ENCODE measurements around the gene DYNC2H1.

DNA sequence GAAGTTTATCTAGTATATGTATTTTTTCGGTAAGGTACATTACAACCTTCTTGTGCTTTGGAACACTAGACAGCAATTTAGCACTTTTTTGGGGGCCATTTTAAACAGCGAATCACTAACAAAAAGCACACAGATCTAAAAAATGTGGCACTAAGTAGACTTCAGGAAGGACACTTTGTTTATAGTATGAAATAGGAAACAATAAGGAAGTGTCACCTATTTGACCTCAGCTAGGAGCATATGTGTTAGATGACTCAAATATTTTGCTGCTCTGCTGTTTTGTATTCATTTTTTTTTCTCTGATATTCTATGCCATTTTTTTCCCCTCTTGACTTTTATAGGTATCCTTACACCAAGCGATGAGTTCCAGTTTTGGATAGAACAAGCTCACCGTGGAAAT lies 5.6 kb downstream of the DYNC2H1 start:
- TF ChIP-seq TCF12 (IDR thresholded peaks at IDR 0.05; ENCODE audit: low read depth) (no peak), CEBPB (IDR thresholded peaks at IDR 0.05) (no peak), YY1 (IDR thresholded peaks at IDR 0.05; ENCODE audit: low read depth) (no peak), TEAD4 (IDR thresholded peaks at IDR 0.05) (no peak), RAD21 (IDR thresholded peaks at IDR 0.05; ENCODE audit: low read depth) (no peak), TAF1 (IDR thresholded peaks at IDR 0.05; ENCODE audit: low read depth) (no peak), EGR1 (IDR thresholded peaks at IDR 0.05) (no peak), EP300 (IDR thresholded peaks at IDR 0.05; ENCODE audit: borderline replicate concordance) (no peak), ZBTB7A (IDR thresholded peaks at IDR 0.05; ENCODE audit: low read depth) (no peak)
- TF ChIP-seq, protein P1, sequence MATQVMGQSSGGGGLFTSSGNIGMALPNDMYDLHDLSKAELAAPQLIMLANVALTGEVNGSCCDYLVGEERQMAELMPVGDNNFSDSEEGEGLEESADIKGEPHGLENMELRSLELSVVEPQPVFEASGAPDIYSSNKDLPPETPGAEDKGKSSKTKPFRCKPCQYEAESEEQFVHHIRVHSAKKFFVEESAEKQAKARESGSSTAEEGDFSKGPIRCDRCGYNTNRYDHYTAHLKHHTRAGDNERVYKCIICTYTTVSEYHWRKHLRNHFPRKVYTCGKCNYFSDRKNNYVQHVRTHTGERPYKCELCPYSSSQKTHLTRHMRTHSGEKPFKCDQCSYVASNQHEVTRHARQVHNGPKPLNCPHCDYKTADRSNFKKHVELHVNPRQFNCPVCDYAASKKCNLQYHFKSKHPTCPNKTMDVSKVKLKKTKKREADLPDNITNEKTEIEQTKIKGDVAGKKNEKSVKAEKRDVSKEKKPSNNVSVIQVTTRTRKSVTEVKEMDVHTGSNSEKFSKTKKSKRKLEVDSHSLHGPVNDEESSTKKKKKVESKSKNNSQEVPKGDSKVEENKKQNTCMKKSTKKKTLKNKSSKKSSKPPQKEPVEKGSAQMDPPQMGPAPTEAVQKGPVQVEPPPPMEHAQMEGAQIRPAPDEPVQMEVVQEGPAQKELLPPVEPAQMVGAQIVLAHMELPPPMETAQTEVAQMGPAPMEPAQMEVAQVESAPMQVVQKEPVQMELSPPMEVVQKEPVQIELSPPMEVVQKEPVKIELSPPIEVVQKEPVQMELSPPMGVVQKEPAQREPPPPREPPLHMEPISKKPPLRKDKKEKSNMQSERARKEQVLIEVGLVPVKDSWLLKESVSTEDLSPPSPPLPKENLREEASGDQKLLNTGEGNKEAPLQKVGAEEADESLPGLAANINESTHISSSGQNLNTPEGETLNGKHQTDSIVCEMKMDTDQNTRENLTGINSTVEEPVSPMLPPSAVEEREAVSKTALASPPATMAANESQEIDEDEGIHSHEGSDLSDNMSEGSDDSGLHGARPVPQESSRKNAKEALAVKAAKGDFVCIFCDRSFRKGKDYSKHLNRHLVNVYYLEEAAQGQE (IDR thresholded peaks at IDR 0.05; ENCODE audit: low read depth) = no peak
- TF ChIP-seq, protein P2, sequence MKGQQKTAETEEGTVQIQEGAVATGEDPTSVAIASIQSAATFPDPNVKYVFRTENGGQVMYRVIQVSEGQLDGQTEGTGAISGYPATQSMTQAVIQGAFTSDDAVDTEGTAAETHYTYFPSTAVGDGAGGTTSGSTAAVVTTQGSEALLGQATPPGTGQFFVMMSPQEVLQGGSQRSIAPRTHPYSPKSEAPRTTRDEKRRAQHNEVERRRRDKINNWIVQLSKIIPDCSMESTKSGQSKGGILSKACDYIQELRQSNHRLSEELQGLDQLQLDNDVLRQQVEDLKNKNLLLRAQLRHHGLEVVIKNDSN (IDR thresholded peaks at IDR 0.05) = no peak

All from Ishikawa (cell line).